Left lobe of liver (tissue), 2 donors: ENCODE measurements around the gene HMCN2. TPM values are rescaled to one million over a fixed set of nuclear protein-coding genes. Genes with fewer than 3 reads are reported as not detected.
A peak's percentile ranks its signal among the peaks of the same experiment; 100 is the strongest.

ENCODE experiments used
- ATAC-seq: fragments of 200-7000 bp; cut with Tn5 transposase; one replicate; pipeline ENCODE4 v1.9.1; 2020; ENCODE audit warnings: mild to moderate bottlenecking, moderate library complexity
- DNase-seq: peaks from one replicate; pipeline ENCODE4 v3.0.0-alpha.2; 2020; ENCODE audit warnings: low spot score
- total RNA-seq: library from RNA; stranded (reverse); gene quantifications from one replicate; pipeline ENCODE4 v1.2.1, GENCODE V29; 2021
- donor health status: DM: no; HTN: no; CAD: no; lungs with moderate emphysema.
- donor health status: DM: no; HTN: yes; CAD: no.

The HMCN2 gene
- total RNA-seq, 1 donor from 2014 or later: 3.0 TPM

- no peak for ATAC-seq
- no peak for DNase-seq
These were observed 212.6 kb downstream of the HMCN2 start for GRCh38 chr9:130478152-130478551.

GRCh38 chr9:130478736-130479575, 213.4 kb downstream of the HMCN2 start:
- ATAC-seq (no peak), DNase-seq (no peak)

- no peak for ATAC-seq
- no peak for DNase-seq
These were observed 214.0 kb downstream of the HMCN2 start for GRCh38 chr9:130479587-130479986.

GRCh38 chr9:130480673-130481072, 215.1 kb downstream of the HMCN2 start:
- DNase-seq: no peak

GRCh38 chr9:130482463-130482862, 216.9 kb downstream of the HMCN2 start:
- ATAC-seq (no peak), DNase-seq (no peak)

More at GRCh38 chr9:130480673-130481072, 215.1 kb downstream of the HMCN2 start:
- peak; percentile 6 for ATAC-seq

- DNase-seq: no peak
- ATAC-seq: peak; percentile 7
These were observed 217.9 kb downstream of the HMCN2 start for GRCh38 chr9:130483371-130483971.

Other genes starting within 250 kb of the HMCN2 start
- 12.7 TPM for gene FNBP1, start 222.6 kb upstream of the HMCN2 start, total RNA-seq
- 14.1 TPM for gene GPR107, start 211.9 kb upstream of the HMCN2 start, total RNA-seq
- gene NCS1, start 93.4 kb upstream of the HMCN2 start, total RNA-seq: 2.5 TPM
- 1,233 TPM for gene ASS1, start 179.2 kb downstream of the HMCN2 start, total RNA-seq